ENCODE measurements around the gene UNC5CL.
"Not testable (repeated sequence)": the region's sequence is repeated elsewhere in the genome, so short reads cannot be mapped to it uniquely, and the experiment has no call there.

GRCh38 chr6:41006980-41007379 is 32.0 kb downstream of the UNC5CL start:
- not testable (repeated sequence) for TF ChIP-seq POLR2A, POLR2AphosphoS5 (IDR thresholded peaks at IDR 0.05; ENCODE audit: low read depth, low read length)
